Tibial artery (tissue), 4 donors: ENCODE data around the gene BRAT1.

Experiments used
- DNase-seq, 2 donors: peaks; one replicate each; pipeline ENCODE4 v3.0.0-alpha.2; 2019
- H3K27ac ChIP-seq, 2 donors: fragments of 200-600 bp; sonication (generic) in 1 of 2; 1 replicate in 1 of 2; 2 replicates in 1 of 2; pipeline ENCODE4 v1.5.1; 2018 to 2019; ENCODE audit warnings: mild to moderate bottlenecking in 1 of 2
- H3K27me3 ChIP-seq, 2 donors: fragments of 200-600 bp; sonication (generic) in 1 of 2; one replicate each; pipeline versions ENCODE4 v1.5.1 to v1.6.0; 2016 to 2019
- H3K36me3 ChIP-seq, 3 donors: fragments of 200-600 bp; sonication (generic) in 2 of 3; one replicate each; pipeline ENCODE4 v1.5.1; 2016 to 2019; ENCODE audit warnings: mild to moderate bottlenecking in 2 of 3
- H3K4me1 ChIP-seq, 4 donors: fragments of 200-600 bp; sonication (generic) in 2 of 4; 1 replicate in 3 of 4; 2 replicates in 1 of 4; pipeline ENCODE4 v1.5.1; 2016 to 2019
- H3K4me3 ChIP-seq, 2 donors: fragments of 200-600 bp; sonication (generic) in 1 of 2; 1 replicate in 1 of 2; 2 replicates in 1 of 2; pipeline ENCODE4 v1.5.1; 2018 to 2019; ENCODE audit warnings: mild to moderate bottlenecking in 2 of 2
- H3K9me3 ChIP-seq, 3 donors: fragments of 200-600 bp; sonication (generic) in 1 of 3; one replicate each; pipeline ENCODE4 v1.5.1; 2016 to 2019
- intact Hi-C: fragments of 100-400 bp; cut with DNase I; formaldehyde crosslinking; loops from one replicate; pipeline ENCODE4 v1.15.0; 2023; ENCODE audit warnings: low total_unique reads
- TF ChIP-seq, protein P1 (sequence below), 2 experiments: fragments of 200-600 bp in 1 of 2; fragments of 450-650 bp in 1 of 2; IDR thresholded peaks; one replicate each; pipeline ENCODE4 v1.5.1; 2017 to 2019; ENCODE audit warnings: antibody characterized with exemption in 2 of 2, mild to moderate bottlenecking in 1 of 2, moderate library complexity in 1 of 2

BRAT1 gene

DNA sequence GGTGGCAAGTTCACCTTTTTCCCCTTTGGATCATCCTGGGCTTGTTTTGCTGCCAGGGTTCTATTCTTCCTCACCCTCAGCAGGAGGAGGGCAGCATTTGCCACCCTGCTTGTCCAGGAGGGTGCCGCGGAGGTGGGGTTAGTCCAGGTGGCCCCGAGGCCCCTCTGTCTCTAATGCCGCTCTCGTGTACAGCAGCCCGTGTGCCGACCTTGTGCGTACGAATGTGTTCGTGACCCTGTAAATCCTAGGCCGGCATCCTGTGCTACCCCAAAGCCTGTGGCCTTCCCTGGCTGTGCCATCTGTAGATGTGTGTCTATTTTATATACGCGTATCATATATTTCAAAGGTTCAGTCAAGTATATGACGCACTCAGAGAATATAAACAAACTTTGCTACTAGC is 14.1 kb upstream of the BRAT1 start:
- peaks cover 10 to 26% (median 21%) of the 10 kb centered on the region in 3 donors for H3K36me3 ChIP-seq
- intact Hi-C loops = loop anchor here (10.0 kb wide), 1 partner anchor 115 kb away; the partner anchor contains the start of gene AMZ1
- TF ChIP-seq, protein P1, sequence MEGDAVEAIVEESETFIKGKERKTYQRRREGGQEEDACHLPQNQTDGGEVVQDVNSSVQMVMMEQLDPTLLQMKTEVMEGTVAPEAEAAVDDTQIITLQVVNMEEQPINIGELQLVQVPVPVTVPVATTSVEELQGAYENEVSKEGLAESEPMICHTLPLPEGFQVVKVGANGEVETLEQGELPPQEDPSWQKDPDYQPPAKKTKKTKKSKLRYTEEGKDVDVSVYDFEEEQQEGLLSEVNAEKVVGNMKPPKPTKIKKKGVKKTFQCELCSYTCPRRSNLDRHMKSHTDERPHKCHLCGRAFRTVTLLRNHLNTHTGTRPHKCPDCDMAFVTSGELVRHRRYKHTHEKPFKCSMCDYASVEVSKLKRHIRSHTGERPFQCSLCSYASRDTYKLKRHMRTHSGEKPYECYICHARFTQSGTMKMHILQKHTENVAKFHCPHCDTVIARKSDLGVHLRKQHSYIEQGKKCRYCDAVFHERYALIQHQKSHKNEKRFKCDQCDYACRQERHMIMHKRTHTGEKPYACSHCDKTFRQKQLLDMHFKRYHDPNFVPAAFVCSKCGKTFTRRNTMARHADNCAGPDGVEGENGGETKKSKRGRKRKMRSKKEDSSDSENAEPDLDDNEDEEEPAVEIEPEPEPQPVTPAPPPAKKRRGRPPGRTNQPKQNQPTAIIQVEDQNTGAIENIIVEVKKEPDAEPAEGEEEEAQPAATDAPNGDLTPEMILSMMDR (IDR thresholded peaks at IDR 0.05) = no peak
- H3K4me3 ChIP-seq = no peak overlapping the region
- no peaks in the 10 kb centered on the region for H3K27me3 ChIP-seq
- H3K27ac ChIP-seq = no peak overlapping the region
- H3K9me3 ChIP-seq = no peaks in the 10 kb centered on the region
- DNase-seq = no peak
- H3K4me1 ChIP-seq = peaks cover 0 to 4% (median 0%) of the 10 kb centered on the region in 4 donors

DNA sequence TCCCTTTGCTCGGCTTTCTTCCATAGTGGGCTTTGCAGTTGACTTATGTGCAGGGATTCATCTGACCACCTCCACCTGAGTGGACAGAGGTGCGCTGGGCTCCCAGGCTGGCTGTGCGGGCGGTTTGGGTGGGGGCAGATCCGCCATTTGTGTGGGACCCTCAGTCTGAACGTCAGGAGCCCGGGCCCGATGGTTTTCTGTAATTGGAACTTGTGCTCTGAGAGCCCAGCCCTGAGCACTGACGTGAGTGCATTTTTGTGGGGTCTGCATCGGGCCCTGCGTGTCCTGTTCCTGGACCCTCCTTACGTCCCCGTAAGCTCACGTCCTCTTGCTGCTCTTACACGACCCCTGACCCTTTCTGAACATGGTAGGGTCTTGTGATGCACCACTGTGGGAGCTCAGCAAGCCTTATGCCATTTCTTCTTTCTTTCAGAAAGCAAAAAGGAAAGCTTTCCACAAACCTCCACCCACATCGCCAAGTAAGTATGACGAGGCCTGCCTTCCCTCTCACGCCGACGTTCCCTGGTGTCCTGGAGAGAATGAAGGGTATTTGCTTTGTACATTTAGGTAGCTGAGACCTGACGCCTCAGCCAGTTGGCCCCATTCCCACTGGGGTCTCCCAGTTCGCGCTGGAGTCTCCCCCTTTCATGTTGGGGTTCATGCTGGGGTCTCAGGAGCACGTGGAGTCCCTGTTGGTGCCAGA is 13.3 kb upstream of the BRAT1 start:
- Histone ChIP-seq H3K4me3 (no peak overlapping the region), H3K36me3 (peaks cover 2 to 18% (median 14%) of the 10 kb centered on the region in 3 donors), H3K4me1 (peaks cover 0 to 4% (median 0%) of the 10 kb centered on the region in 4 donors), H3K9me3 (no peaks in the 10 kb centered on the region), H3K27ac (no peak overlapping the region), H3K27me3 (no peaks in the 10 kb centered on the region)
- TF ChIP-seq, protein P1 (IDR thresholded peaks at IDR 0.05) = no peak
- intact Hi-C loops = loop anchor here (10.0 kb wide), 1 partner anchor 116 kb away; the partner anchor contains the start of gene AMZ1
- no peak for DNase-seq

DNA sequence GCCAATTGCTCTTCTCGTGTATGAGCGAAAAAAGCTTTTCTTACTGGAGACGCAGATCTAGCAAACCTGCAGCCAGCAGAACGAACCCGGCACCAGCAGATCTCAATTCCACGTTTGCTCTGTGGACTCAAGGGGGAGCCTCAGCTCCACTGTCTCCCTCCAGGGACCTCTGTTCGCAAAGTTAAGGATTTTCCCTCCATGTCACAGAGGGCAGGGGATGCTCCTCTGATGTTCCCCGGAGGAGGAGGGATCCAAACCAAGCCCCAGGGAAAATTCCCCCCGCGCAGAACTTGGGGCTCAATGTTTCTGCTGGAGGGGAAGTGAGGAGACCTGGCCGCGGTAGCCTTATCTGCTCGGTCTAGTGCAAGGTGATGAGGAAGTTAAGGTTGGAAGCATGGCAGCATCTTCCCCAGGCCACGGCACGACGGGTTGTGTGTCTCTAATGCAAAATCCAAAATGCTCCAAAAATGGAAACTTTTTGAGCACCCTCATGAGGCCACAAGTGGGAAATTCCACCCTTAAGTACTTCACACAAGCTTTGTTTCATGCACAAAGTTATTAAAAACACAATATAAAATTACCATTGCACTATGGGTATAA is 12.5 kb upstream of the BRAT1 start:
- peaks cover 0 to 4% (median 0%) of the 10 kb centered on the region in 4 donors for H3K4me1 ChIP-seq
- H3K27me3 ChIP-seq = no peaks in the 10 kb centered on the region
- intact Hi-C loops = loop anchor here (10.0 kb wide), 1 partner anchor 117 kb away; the partner anchor contains the start of gene AMZ1
- H3K4me3 ChIP-seq = no peak overlapping the region
- DNase-seq = peak in 1 of 2 donors; percentile 38
- peaks cover 0 to 11% (median 10%) of the 10 kb centered on the region in 3 donors for H3K36me3 ChIP-seq
- H3K27ac ChIP-seq = no peak overlapping the region
- no peaks in the 10 kb centered on the region for H3K9me3 ChIP-seq
- TF ChIP-seq, protein P1 (IDR thresholded peaks at IDR 0.05) = peak; percentile 48 to 55

DNA sequence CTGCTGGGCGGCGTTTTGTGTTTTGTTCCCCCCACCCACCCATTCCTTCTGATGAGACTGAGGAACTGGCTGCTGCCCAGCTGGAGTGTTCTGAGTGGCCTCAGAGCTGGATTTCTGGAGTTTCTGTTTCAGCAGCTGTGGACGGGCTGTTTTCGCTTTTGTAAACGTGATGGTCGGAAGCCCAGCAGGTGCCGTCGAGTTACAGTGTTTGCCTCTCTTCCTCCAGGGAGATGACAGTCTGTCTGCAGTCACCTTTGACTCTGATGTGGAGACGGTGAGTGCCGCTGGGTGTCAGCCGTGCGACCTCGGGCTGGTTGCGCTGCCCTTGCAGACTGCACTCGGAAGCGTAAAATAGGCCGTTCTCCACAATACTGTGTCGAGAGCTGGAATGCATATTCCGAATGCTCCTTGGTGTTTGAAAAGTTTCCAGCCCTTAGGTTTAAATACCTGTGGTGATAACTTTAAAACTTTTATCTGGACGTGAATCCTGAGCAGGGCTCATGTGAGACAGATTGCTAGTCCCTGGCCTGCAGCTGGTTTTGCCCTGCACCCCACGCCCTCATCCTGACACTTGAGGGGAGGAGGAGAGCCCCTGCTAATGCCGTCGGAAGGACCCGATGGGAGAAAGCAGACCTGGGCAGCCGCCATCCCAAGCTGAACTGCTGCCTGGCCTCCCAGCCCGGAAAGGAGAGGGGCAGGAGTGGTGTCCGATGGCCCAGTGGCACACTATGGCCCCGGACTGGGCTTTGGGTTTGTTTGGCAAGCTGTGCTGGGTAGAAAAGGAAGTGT is 11.8 kb upstream of the BRAT1 start:
- Histone ChIP-seq H3K9me3 (no peaks in the 10 kb centered on the region), H3K4me3 (no peak overlapping the region), H3K27ac (no peak overlapping the region), H3K4me1 (peaks cover 0 to 4% (median 0%) of the 10 kb centered on the region in 4 donors), H3K36me3 (peaks cover 0 to 7% (median 4%) of the 10 kb centered on the region in 3 donors), H3K27me3 (no peaks in the 10 kb centered on the region)
- TF ChIP-seq, protein P1 (IDR thresholded peaks at IDR 0.05) = no peak
- intact Hi-C loops = loop anchor here (10.0 kb wide), 1 partner anchor 118 kb away; the partner anchor contains the start of gene AMZ1
- DNase-seq = no peak

DNA sequence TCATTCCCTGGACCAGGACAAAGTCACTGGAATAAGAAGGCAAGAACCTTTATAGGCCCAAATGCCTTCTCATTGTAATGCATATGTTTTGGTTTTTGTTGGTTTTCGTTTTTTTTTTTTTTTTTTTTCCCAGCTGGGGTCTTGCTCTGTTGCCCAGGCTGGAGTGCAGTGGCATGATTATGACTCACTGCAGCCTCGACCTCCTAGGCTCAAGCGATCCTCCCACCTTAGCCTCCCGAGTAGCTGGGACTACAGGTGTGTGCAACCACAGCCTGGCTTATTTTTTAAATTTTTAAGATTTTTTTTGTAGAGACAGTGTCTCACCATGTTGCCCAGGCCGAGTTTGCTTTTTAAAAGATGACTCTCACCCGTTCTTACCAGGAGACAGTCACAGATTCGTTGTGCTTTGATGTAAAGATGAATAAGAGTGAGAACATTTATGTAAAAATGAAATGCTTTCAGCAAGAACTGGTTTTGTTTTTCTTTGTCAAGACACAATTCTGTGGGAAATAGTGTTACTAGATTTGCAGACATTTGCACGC is 11.1 kb upstream of the BRAT1 start:
- intact Hi-C loops = loop anchor here (10.0 kb wide), 1 partner anchor 118 kb away; the partner anchor contains the start of gene AMZ1
- H3K27ac ChIP-seq = no peak overlapping the region
- TF ChIP-seq, protein P1 (IDR thresholded peaks at IDR 0.05) = no peak

More for the DNA sequence above, 11.1 kb upstream of the BRAT1 start:
- DNase-seq = no peak
- H3K9me3 ChIP-seq = no peaks in the 10 kb centered on the region
- H3K4me3 ChIP-seq = no peak overlapping the region
- peaks cover 0 to 4% (median 0%) of the 10 kb centered on the region in 4 donors for H3K4me1 ChIP-seq
- H3K27me3 ChIP-seq = no peaks in the 10 kb centered on the region
- H3K36me3 ChIP-seq = peaks cover 0 to under 1% (median 0%) of the 10 kb centered on the region in 3 donors
